Vagina (tissue), 2 donors: Measurements from ENCODE around the gene ATP11A. TPM values are rescaled to one million over a fixed set of nuclear protein-coding genes. Genes with fewer than 3 reads are reported as not detected.

Experiments used
- DNase-seq, 2 donors: peaks; one replicate each; pipeline ENCODE4 v3.0.0-alpha.2; 2017; ENCODE audit errors: extremely low spot score in 2 of 2
- H3K27ac ChIP-seq: fragments of 200-600 bp; sonication (generic); one replicate; pipeline ENCODE4 v1.5.1; 2019
- H3K27me3 ChIP-seq: fragments of 200-600 bp; sonication (generic); one replicate; pipeline ENCODE4 v1.5.1; 2019
- H3K36me3 ChIP-seq, 2 donors: fragments of 200-600 bp; sonication (generic); one replicate each; pipeline ENCODE4 v1.5.1; 2017 to 2019
- H3K4me1 ChIP-seq: fragments of 200-600 bp; sonication (generic); one replicate; pipeline ENCODE4 v1.5.1; 2019
- H3K4me3 ChIP-seq, 2 donors: fragments of 200-600 bp; sonication (generic); 1 replicate in 1 of 2; 2 replicates in 1 of 2; pipeline ENCODE4 v1.5.1; 2016 to 2019
- H3K9me3 ChIP-seq: fragments of 200-600 bp; sonication (generic); one replicate; pipeline ENCODE4 v1.5.1; 2019
- POLR2A ChIP-seq, 2 donors: fragments of 450-650 bp; IDR thresholded peaks; one replicate each; pipeline ENCODE4 v1.6.1; 2017; ENCODE audit warnings: antibody characterized with exemption in 2 of 2, mild to moderate bottlenecking in 2 of 2, moderate library complexity in 2 of 2
- POLR2AphosphoS5 ChIP-seq, 2 donors: sonication (generic); formaldehyde crosslinking; IDR thresholded peaks; one replicate each; pipeline ENCODE4 v1.9.0; 2017; ENCODE audit warnings: antibody characterized with exemption in 2 of 2, mild to moderate bottlenecking in 2 of 2, low read depth in 1 of 2; ENCODE audit not compliant: insufficient read depth in 1 of 2
- intact Hi-C: fragments of 100-400 bp; cut with DNase I; formaldehyde crosslinking; loops from one replicate; pipeline ENCODE4 v1.15.1; 2023
- total RNA-seq: library from RNA; depleted of rRNA; stranded (reverse); fragments of >200 nt; gene quantifications from one replicate; pipeline ENCODE4 v1.2.3, GENCODE V29; 2016
- TF ChIP-seq, protein P1 (sequence below), 3 experiments: fragments of 450-650 bp in 2 of 3; fragments of 200-600 bp in 1 of 3; sonication (generic) in 1 of 3; IDR thresholded peaks; one replicate each; pipeline ENCODE4 v1.5.1; 2017 to 2019; ENCODE audit warnings: antibody characterized with exemption in 3 of 3, mild to moderate bottlenecking in 2 of 3, moderate library complexity in 2 of 3

The ATP11A gene
- total RNA-seq, 1 donor from 2014 or later, result 33.4 TPM

GRCh38 chr13:112733661-112734379 is 44.0 kb downstream of the ATP11A start:
- Histone ChIP-seq H3K9me3 (no peaks in the 10 kb centered on the region), H3K4me3 (no peak overlapping the region), H3K4me1 (no peaks in the 10 kb centered on the region), H3K27me3 (no peaks in the 10 kb centered on the region), H3K27ac (no peak overlapping the region), H3K36me3 (no peaks in the 10 kb centered on the region)
- DNase-seq, result no peak
- TF ChIP-seq POLR2AphosphoS5 (IDR thresholded peaks at IDR 0.05; ENCODE audit: insufficient read depth in 1 of 2, low read depth in 1 of 2), result no peak
- TF ChIP-seq, protein P1, sequence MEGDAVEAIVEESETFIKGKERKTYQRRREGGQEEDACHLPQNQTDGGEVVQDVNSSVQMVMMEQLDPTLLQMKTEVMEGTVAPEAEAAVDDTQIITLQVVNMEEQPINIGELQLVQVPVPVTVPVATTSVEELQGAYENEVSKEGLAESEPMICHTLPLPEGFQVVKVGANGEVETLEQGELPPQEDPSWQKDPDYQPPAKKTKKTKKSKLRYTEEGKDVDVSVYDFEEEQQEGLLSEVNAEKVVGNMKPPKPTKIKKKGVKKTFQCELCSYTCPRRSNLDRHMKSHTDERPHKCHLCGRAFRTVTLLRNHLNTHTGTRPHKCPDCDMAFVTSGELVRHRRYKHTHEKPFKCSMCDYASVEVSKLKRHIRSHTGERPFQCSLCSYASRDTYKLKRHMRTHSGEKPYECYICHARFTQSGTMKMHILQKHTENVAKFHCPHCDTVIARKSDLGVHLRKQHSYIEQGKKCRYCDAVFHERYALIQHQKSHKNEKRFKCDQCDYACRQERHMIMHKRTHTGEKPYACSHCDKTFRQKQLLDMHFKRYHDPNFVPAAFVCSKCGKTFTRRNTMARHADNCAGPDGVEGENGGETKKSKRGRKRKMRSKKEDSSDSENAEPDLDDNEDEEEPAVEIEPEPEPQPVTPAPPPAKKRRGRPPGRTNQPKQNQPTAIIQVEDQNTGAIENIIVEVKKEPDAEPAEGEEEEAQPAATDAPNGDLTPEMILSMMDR (IDR thresholded peaks at IDR 0.05), result no peak
- no peak for TF ChIP-seq POLR2A (IDR thresholded peaks at IDR 0.05)
- intact Hi-C loops, result no loop called here

- intact Hi-C loops, result no loop called here
- Histone ChIP-seq H3K9me3 (no peaks in the 10 kb centered on the region), H3K4me1 (no peaks in the 10 kb centered on the region), H3K27ac (no peak overlapping the region), H3K4me3 (no peak overlapping the region), H3K27me3 (no peaks in the 10 kb centered on the region), H3K36me3 (no peaks in the 10 kb centered on the region)
- DNase-seq, result no peak
- TF ChIP-seq, protein P1 (IDR thresholded peaks at IDR 0.05), result no peak
- no peak for TF ChIP-seq POLR2A (IDR thresholded peaks at IDR 0.05)
- no peak for TF ChIP-seq POLR2AphosphoS5 (IDR thresholded peaks at IDR 0.05; ENCODE audit: insufficient read depth in 1 of 2, low read depth in 1 of 2)
These were observed 45.1 kb downstream of the ATP11A start for GRCh38 chr13:112734696-112735547.

DNA sequence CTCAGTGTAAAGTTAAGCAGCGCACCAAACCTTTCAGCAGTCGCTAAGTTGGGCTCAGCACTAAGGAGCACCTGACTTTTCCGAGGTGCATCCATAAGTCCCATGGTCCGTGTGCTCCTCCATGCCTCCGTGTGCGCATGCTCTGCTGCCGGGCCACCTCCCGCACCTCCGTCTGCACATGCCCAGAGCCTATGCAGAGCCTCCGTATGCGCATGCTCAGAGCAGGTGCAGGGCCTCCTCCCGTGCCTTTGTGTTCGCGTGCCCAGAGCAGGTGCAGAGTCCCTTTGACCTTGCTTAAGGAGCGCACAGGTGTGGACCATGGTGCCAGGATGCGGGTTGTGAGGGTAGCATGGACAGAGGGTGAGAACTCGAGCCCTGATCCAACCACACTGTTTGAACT is 46.0 kb downstream of the ATP11A start:
- TF ChIP-seq, protein P1 (IDR thresholded peaks at IDR 0.05), result no peak
- TF ChIP-seq POLR2A (IDR thresholded peaks at IDR 0.05), result no peak
- TF ChIP-seq POLR2AphosphoS5 (IDR thresholded peaks at IDR 0.05; ENCODE audit: insufficient read depth in 1 of 2, low read depth in 1 of 2), result no peak
- no peaks in the 10 kb centered on the region for H3K36me3 ChIP-seq

GRCh38 chr13:112737294-112737693 is 47.5 kb downstream of the ATP11A start:
- Histone ChIP-seq H3K9me3 (no peaks in the 10 kb centered on the region), H3K4me3 (no peak overlapping the region), H3K27ac (no peak overlapping the region), H3K27me3 (no peaks in the 10 kb centered on the region), H3K4me1 (no peaks in the 10 kb centered on the region), H3K36me3 (no peaks in the 10 kb centered on the region)
- intact Hi-C loops, result no loop called here
- no peak for DNase-seq
- no peak for TF ChIP-seq POLR2AphosphoS5 (IDR thresholded peaks at IDR 0.05; ENCODE audit: insufficient read depth in 1 of 2, low read depth in 1 of 2)
- no peak for TF ChIP-seq POLR2A (IDR thresholded peaks at IDR 0.05)
- TF ChIP-seq, protein P1 (IDR thresholded peaks at IDR 0.05), result no peak

More for the DNA sequence above, 46.0 kb downstream of the ATP11A start:
- Histone ChIP-seq H3K9me3 (no peaks in the 10 kb centered on the region), H3K27me3 (no peaks in the 10 kb centered on the region), H3K4me3 (no peak overlapping the region), H3K4me1 (no peaks in the 10 kb centered on the region), H3K27ac (no peak overlapping the region)
- no peak for DNase-seq
- intact Hi-C loops, result no loop called here
